GM06990 (cell line): ENCODE data around the gene TUBA4A.

Experiments
- DNase-seq: peaks from one replicate; pipeline ENCODE4 v3.0.0-alpha.2; 2011; ENCODE audit not compliant: insufficient read length; ENCODE audit errors: extremely low read depth
- H3K27me3 ChIP-seq: replicated peaks from 2 replicates; pipeline ENCODE4 v1.6.0; 2011; ENCODE audit warnings: low read length; ENCODE audit not compliant: control insufficient read depth, insufficient read depth
- H3K36me3 ChIP-seq: 2 replicates; pipeline ENCODE4 v1.5.1; 2011; ENCODE audit warnings: low read length; ENCODE audit not compliant: control insufficient read depth, insufficient read depth
- H3K4me3 ChIP-seq: replicated peaks from 2 replicates; pipeline ENCODE4 v1.5.1; 2011; ENCODE audit warnings: low read depth, mild to moderate bottlenecking, control low read depth, low read length
- CTCF ChIP-seq: IDR thresholded peaks from 2 replicates; pipeline ENCODE4 v1.5.1; 2011; ENCODE audit warnings: low read length, control low read depth, mild to moderate bottlenecking, inconsistent platforms; ENCODE audit not compliant: insufficient read depth, poor library complexity, severe bottlenecking

TUBA4A gene

DNA sequence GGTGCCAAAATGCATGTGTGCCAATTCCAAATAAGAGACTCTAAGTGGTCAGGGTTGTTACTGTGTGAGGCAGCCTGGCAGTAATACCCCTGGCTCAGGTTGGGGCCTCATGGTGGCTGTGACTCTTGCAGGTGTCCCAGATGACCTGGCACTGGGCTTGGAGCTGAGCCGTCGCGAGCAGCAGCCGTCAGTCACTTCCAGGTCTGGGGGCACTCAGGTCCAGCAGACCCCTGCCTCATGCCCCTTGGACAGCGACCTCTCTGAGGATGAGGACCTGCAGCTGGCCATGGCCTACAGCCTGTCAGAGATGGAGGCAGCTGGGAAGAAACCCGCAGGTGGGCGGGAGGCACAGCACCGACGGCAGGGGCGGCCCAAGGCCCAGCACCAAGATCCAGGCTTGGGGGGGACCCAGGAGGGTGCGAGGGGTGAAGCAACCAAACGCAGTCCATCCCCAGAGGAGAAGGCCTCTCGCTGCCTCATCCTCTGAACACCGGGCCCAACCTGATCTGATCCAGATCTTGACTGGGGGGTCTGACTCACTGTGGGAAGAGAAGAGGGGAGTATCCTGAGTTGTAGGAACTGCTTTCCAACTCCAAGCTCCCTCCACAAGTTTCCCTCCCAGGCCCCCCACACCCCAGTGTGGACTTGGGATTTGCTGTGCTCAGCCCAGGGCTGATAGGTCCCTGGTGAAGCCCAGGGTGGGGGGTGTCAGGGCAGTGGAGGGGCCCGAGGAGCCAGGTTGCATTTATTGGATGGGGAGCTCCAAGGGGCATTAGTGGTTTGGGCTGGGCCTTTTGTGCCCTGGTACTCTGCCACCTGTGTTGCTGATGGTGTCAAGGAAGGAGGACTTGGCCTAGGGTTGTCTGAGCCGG is 31.0 kb upstream of the TUBA4A start:
- Histone ChIP-seq H3K27me3 (no peaks in the 10 kb centered on the region), H3K4me3 (no peak overlapping the region), H3K36me3 (peaks cover 25% of the 10 kb centered on the region)
- no peak for TF ChIP-seq CTCF
- DNase-seq = no peak

DNA sequence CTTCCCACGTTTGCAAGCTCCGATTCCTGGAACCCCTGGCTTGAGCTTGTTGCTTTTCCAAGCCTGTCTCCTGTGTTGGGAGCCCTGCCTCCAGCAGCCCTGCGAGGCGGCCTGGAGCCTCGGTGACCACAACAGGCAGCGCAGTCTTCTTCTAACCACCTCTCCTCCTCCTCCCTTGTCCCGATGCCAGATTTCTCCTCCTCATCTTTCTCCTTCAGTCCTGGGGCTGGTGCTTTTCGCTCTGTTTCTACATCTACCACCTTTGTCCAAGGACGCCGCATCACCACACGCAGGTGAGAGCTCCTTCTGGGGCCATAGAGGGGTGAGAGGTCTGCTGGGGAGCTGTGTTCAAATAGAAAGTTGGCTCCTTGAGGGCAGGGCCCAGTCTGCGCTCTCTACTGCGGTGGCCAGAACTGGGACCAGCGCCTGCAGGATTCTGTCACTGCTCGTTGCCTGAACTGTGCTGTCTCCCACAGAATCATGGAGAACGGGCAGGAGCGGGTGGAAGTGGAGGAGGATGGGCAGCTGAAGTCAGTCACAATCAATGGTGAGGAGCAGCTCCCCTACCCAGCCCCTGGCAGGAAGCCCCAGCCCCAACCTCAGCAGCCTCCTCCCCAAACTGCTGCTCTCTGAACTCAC is 29.3 kb upstream of the TUBA4A start:
- no peak for DNase-seq
- peaks cover 25% of the 10 kb centered on the region for H3K36me3 ChIP-seq
- no peak overlapping the region for H3K4me3 ChIP-seq

DNA sequence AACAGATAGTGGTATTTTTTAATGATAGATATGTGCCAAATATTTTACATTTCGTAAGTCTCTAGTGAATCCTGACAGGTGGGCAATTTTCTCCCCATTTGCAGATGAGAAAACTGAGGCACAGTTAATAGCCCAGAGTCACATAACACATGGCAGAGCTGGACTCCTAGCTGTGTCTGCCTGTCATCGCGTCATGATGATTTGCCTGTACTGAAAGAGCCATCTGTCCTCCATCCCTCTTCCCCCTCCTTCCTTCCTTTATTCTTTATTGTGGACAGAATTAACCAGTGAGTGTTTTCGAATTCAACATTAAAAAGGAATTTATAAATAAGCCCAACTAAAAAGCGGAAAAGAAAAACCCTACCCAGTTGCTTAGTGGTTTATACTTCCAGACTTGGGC is 28.7 kb upstream of the TUBA4A start:
- Histone ChIP-seq H3K27me3 (no peaks in the 10 kb centered on the region), H3K4me3 (no peak overlapping the region), H3K36me3 (peaks cover 25% of the 10 kb centered on the region)
- DNase-seq = no peak
- TF ChIP-seq CTCF = no peak

More for the DNA sequence above, 29.3 kb upstream of the TUBA4A start:
- no peak for TF ChIP-seq CTCF
- no peaks in the 10 kb centered on the region for H3K27me3 ChIP-seq

GRCh38 chr2:219281588-219281987 is 27.9 kb upstream of the TUBA4A start:
- TF ChIP-seq CTCF = no peak
- Histone ChIP-seq H3K4me3 (no peak overlapping the region), H3K36me3 (peaks cover 25% of the 10 kb centered on the region), H3K27me3 (no peaks in the 10 kb centered on the region)
- no peak for DNase-seq

GRCh38 chr2:219280651-219281050 is 26.9 kb upstream of the TUBA4A start:
- no peak for DNase-seq
- Histone ChIP-seq H3K27me3 (no peaks in the 10 kb centered on the region), H3K36me3 (peaks cover 23% of the 10 kb centered on the region), H3K4me3 (no peak overlapping the region; the same call in 1 of the 2 replicates)
- no peak for TF ChIP-seq CTCF
